RPMI7951 (cell line): ENCODE data around the gene IKZF5. TPM values are rescaled to one million over a fixed set of nuclear protein-coding genes. Genes with fewer than 3 reads are reported as not detected.

ENCODE experiments used
- DNase-seq: peaks from one replicate; pipeline ENCODE4 v3.0.0-alpha.2; 2012; ENCODE audit warnings: low read depth
- total RNA-seq: library from RNA; depleted of rRNA; stranded (reverse); fragments of >200 nt; shearing (Covaris generic); gene quantifications from 2 replicates; pipeline ENCODE4 v1.2.3, GENCODE V29; 2014; rRNA removed

Gene IKZF5
- total RNA-seq, 1 experiment from 2014 or later = 4.4 TPM

- no peak for DNase-seq
These were observed 23.9 kb downstream of the IKZF5 start for GRCh38 chr10:122984708-122985107.

- DNase-seq = no peak
These were observed 24.7 kb downstream of the IKZF5 start for GRCh38 chr10:122983898-122984297.

- peak; percentile 60 for DNase-seq
These were observed 27.5 kb downstream of the IKZF5 start for GRCh38 chr10:122981066-122981464.

DNA sequence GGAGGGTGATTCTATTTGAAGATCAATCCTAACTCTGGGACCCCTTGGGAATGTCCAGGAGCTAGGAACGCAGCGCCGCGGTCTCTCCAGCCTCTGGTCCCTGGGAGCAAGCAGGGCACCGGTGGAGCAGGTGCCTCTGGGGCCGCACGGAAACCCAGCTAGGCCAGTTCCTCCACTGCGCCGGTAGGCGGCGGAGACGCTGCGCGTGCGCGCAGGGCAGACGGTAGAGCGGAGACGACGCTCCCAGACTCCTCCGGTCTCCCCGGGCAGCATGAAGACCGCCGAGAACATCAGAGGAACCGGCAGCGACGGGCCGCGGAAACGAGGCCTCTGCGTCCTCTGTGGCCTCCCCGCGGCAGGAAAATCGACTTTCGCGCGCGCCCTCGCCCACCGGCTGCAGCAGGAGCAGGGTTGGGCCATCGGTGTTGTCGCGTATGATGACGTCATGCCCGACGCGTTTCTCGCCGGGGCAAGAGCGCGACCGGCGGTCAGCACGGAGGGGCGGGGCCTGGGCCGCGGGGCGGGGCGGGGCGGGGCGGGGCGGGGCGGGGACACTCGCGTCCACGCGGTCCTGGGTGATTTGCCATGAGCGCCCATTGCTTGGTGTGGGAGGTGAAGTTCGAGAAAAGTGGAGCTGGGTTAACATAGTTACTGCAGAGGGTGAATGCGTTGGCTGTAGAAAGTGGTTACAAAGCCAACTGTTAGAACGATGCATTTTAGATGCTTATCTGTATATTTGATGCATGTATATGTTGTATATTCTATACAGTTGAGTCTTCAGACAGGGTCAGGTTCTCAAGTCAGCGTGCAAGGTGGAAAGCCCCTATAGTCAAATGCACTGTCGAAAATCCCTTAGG lies 28.2 kb downstream of the IKZF5 start, which contains the start of gene PSTK:
PSTK (plus strand) TSS at position 193 of the 857 bp plus-strand sequence; CDS start at position 272, 79 bp downstream.
- DNase-seq = peak; percentile 86

GRCh38 chr10:122974543-122975064 lies 34.0 kb downstream of the IKZF5 start:
- DNase-seq = no peak

GRCh38 chr10:122974023-122974422 lies 34.6 kb downstream of the IKZF5 start:
- peak; percentile 20 for DNase-seq

- no peak for DNase-seq
These were observed 39.9 kb downstream of the IKZF5 start for GRCh38 chr10:122968698-122969097.

DNA sequence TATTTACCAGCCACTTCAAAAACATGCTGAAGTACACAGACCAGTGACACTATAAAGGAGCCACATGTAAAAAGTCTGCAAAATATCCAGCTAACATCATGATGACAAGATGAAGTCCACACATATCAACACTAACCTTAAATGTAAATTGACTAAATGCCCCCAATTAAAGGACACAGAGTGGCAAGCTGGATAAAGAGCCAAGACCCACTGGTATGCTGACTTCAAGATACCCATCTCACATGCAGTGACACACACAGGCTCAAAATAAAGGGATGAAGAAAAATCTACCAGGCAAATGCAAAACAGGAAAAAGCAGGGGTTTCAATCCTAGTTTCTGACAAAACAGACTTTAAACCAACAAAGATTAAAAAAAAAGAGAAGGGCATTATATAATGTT lies 41.7 kb downstream of the IKZF5 start:
- DNase-seq = no peak

DNA sequence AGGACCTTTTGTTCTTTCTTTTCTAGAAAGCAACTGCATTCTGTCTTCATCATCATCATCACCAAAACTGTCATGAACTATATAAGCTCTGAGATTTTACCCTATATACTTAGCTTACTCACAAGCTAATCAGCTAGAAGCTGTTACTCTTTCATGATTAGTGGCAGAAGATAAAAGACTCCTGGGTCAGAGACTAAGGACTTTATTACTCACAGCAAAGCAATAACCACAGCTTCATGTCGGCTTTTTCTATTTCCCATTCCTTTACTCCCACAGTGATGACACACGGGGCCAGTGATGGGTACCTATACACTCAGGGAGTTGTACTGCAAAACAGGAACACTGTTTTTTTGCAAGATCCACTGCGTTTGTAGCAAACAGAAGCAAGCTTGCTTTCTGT lies 46.2 kb downstream of the IKZF5 start:
- DNase-seq = no peak

DNA sequence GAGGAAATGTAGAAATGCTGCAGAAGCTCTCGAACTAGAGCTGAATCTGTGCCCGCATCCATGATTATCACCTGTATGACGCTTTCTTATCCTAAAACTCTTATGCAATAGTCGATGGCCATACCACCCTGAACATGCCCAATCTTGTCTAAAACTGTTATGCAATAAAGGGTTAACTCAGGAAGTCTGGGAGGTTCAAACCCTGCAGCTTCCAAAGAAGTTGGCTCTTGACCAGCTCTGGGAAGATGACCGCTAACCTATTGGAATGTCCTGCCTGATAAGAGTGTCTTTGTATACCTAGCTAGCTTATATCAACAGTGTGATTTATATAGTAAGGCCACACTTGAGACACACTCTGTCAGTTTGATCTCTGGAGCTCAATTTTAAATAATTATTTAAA lies 51.1 kb downstream of the IKZF5 start:
- no peak for DNase-seq

DNA sequence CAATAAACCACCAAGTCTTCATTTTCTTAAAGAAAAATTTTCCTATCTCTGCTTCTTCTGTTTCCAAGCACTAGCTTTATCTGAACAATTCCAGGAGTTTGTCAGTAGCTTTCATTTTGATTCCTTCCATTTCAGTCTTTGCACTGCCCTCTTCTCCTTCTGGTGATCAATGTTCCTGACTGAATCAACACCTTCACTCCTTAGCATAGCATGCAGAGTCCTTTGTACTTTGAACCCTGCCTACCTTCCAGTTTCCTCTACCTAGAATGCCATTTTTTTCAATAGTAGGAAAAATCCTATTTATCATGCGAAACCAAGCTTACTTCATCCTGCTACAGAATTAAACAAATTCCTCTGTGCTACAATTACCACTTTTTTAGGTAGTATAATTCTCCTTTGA lies 52.7 kb downstream of the IKZF5 start:
- no peak for DNase-seq

GRCh38 chr10:122954731-122955050 lies 53.9 kb downstream of the IKZF5 start:
- DNase-seq = no peak

GRCh38 chr10:122953902-122954730 lies 54.5 kb downstream of the IKZF5 start, which contains the start of gene C10orf88:
Gene C10orf88, minus strand, starts transcription at chr10:122954227. Its CDS starts 49 bp downstream, at chr10:122954178.
- peak; percentile 96 for DNase-seq

DNA sequence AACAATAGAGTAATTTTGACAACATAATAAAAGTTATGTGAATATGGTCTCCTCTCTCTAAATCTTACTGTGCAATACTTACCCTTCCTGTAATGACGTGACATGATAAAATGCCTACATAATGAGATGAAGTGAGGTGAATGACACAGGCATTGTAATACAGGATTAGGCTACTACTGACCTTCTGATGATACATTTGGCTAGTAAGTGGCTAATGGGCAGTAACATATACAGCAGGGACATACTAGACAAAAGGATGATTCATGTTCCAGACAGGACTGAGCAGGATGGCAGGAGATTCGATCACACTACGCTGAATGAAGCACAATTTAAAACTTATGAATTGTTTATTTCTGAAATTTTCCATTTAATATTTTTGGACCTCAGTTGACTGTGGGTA lies 59.3 kb downstream of the IKZF5 start:
- no peak for DNase-seq

Other genes with a start within 250 kb of the IKZF5 start
- 0.48 and 0.59 TPM in 2 replicates for gene CUZD1, start 162.9 kb downstream of the IKZF5 start, total RNA-seq
- gene FAM24B, start 129.2 kb downstream of the IKZF5 start, total RNA-seq = 3.4 and 5.9 TPM in 2 replicates
- not detected in 2 replicates for gene FAM24A, start 98.2 kb downstream of the IKZF5 start, total RNA-seq
- gene C10orf88, start 54.6 kb downstream of the IKZF5 start, total RNA-seq = 6.1 and 6.4 TPM in 2 replicates
- gene PSTK, start 28.4 kb downstream of the IKZF5 start, total RNA-seq = 7.4 and 8.5 TPM in 2 replicates
- 3.8 and 4.2 TPM in 2 replicates for gene ACADSB, start 211 bp upstream of the IKZF5 start, total RNA-seq
- gene HMX3, start 127.2 kb upstream of the IKZF5 start, total RNA-seq = not detected in 2 replicates
- 0.10 TPM in 1 of 2 replicates, not detected in the other for gene HMX2, start 139.3 kb upstream of the IKZF5 start, total RNA-seq
- 234 and 262 TPM in 2 replicates for gene BUB3, start 145.6 kb upstream of the IKZF5 start, total RNA-seq